A549 (cell line): ENCODE data around the gene KCNK16. TPM values are rescaled to one million over a fixed set of nuclear protein-coding genes. Genes with fewer than 3 reads are reported as not detected.

ENCODE experiments used
- ATAC-seq, 2 experiments: fragments of 200-7000 bp in 1 of 2; fragments of >200 bp in 1 of 2; cut with Nextera tagmentation in 1 of 2; cut with Tn5 transposase in 1 of 2; 3 replicates each; pipeline versions ENCODE4 v1.8.0 to v1.9.1; 2018 to 2020; ENCODE audit warnings: mild to moderate bottlenecking in 1 of 2, moderate library complexity in 1 of 2
- CTCF ChIA-PET: fragments of 300-600 bp; sonication (Branson Sonifier 250); formaldehyde crosslinking; extraction: SDS; loops from one replicate; lab custom pipeline; 2021; ENCODE audit warnings: antibody characterized with exemption, inconsistent platforms; lab: Yijun Ruan, JAX
- POLR2A ChIA-PET: fragments of 350-600 bp; formaldehyde crosslinking; extraction: SDS; loops from one replicate; lab custom pipeline; 2021; ENCODE audit warnings: antibody characterized with exemption, inconsistent platforms; lab: Yijun Ruan, JAX
- DNase-seq, 2 experiments: peaks; one replicate each; pipeline versions ENCODE4 v3.0.0 to v3.0.0-alpha.2; 2011 to 2016; ENCODE audit warnings: low read depth in 1 of 2, low spot score in 1 of 2
- FAIRE-seq: peaks from 2 replicates; lab custom pipeline; 2011; peaks lifted over from hg19 to GRCh38; lab: Jason Lieb, UNC
- H3K27ac ChIP-seq, 2 experiments: fragments of >200 bp; sonication (Bioruptor Twin); formaldehyde crosslinking; 3 replicates each; pipeline ENCODE4 v1.5.1; 2016 to 2017
- H3K4me1 ChIP-seq: fragments of >200 bp; sonication (Bioruptor Twin); formaldehyde crosslinking; 3 replicates; pipeline ENCODE4 v1.6.1; 2016
- H3K4me2 ChIP-seq: fragments of >200 bp; sonication (Bioruptor Twin); formaldehyde crosslinking; 3 replicates; pipeline ENCODE4 v1.6.1; 2016
- H3K4me3 ChIP-seq: fragments of >200 bp; sonication (Bioruptor Twin); formaldehyde crosslinking; 3 replicates; pipeline ENCODE4 v1.5.1; 2016
- H3K9me3 ChIP-seq: fragments of >200 bp; sonication (Bioruptor Twin); formaldehyde crosslinking; 3 replicates; pipeline ENCODE4 v1.6.1; 2016
- CBX2 ChIP-seq: fragments of 200-600 bp; sonication (generic); IDR thresholded peaks from 2 replicates; pipeline ENCODE4 v1.6.1; 2016; ENCODE audit warnings: low read depth, mild to moderate bottlenecking, borderline replicate concordance
- E2F6 ChIP-seq: IDR thresholded peaks from 2 replicates; pipeline ENCODE4 v1.6.1; 2012; ENCODE audit warnings: low read depth, borderline replicate concordance
- EHMT2 ChIP-seq: fragments of 200-600 bp; sonication (generic); IDR thresholded peaks from 2 replicates; pipeline ENCODE4 v1.6.1; 2016; ENCODE audit warnings: antibody characterized with exemption, low read depth, mild to moderate bottlenecking, moderate library complexity
- EP300 ChIP-seq, 2 experiments: fragments of >200 bp; sonication (Bioruptor Twin); formaldehyde crosslinking; IDR thresholded peaks; 2 replicates in 1 of 2; 3 replicates in 1 of 2; pipeline ENCODE4 v1.6.1; 2016 to 2017
- ESRRA ChIP-seq: fragments of 150-350 bp; IDR thresholded peaks from 2 replicates; pipeline ENCODE4 v1.6.1; 2014; ENCODE audit warnings: mild to moderate bottlenecking, low read length, borderline replicate concordance
- HES2 ChIP-seq: fragments of >200 bp; sonication (Bioruptor Twin); formaldehyde crosslinking; IDR thresholded peaks from 2 replicates; pipeline ENCODE4 v1.6.1; 2016
- HEYL ChIP-seq: fragments of 250-450 bp; sonication (Bioruptor Pico); IDR thresholded peaks from 2 replicates; pipeline ENCODE4 v1.8.0; 2021; ENCODE audit warnings: mild to moderate bottlenecking, moderate library complexity
- HMGXB4 ChIP-seq: fragments of 250-450 bp; sonication (Bioruptor Pico); IDR thresholded peaks from 2 replicates; pipeline ENCODE4 v1.5.0; 2021; ENCODE audit warnings: mild to moderate bottlenecking, moderate library complexity, borderline replicate concordance
- HOXA7 ChIP-seq: fragments of 250-450 bp; sonication (Bioruptor Pico); IDR thresholded peaks from 2 replicates; pipeline ENCODE4 v1.5.0; 2020; ENCODE audit warnings: mild to moderate bottlenecking, moderate library complexity
- HOXB5 ChIP-seq: fragments of 250-450 bp; sonication (Bioruptor Pico); IDR thresholded peaks from 2 replicates; pipeline ENCODE4 v1.5.0; 2020; ENCODE audit warnings: mild to moderate bottlenecking, moderate library complexity
- JUN ChIP-seq, 2 experiments: fragments of >200 bp; sonication (Bioruptor Twin); formaldehyde crosslinking; IDR thresholded peaks; 2 replicates in 1 of 2; 3 replicates in 1 of 2; pipeline ENCODE4 v1.6.1; 2016 to 2017
- JUNB ChIP-seq: fragments of >200 bp; sonication (Bioruptor Twin); formaldehyde crosslinking; IDR thresholded peaks from 2 replicates; pipeline ENCODE4 v1.6.1; 2016
- KDM5A ChIP-seq: fragments of 200-600 bp; sonication (generic); IDR thresholded peaks from 2 replicates; pipeline ENCODE4 v1.6.1; 2016; ENCODE audit warnings: antibody characterized with exemption, mild to moderate bottlenecking
- MAX ChIP-seq: IDR thresholded peaks from 2 replicates; pipeline ENCODE4 v1.6.1; 2012
- MAZ ChIP-seq: fragments of 150-350 bp; IDR thresholded peaks from 2 replicates; pipeline ENCODE4 v1.6.1; 2014; ENCODE audit warnings: antibody characterized with exemption, low read depth, low read length, borderline replicate concordance
- NPAS2 ChIP-seq: fragments of 250-450 bp; sonication (Bioruptor Pico); IDR thresholded peaks from 2 replicates; pipeline ENCODE4 v1.8.0; 2022; ENCODE audit warnings: mild to moderate bottlenecking, moderate library complexity, borderline replicate concordance
- POLR2A ChIP-seq: IDR thresholded peaks from 2 replicates; pipeline ENCODE4 v1.6.1; 2012; ENCODE audit warnings: mild to moderate bottlenecking, low read length
- RARB ChIP-seq: fragments of 250-450 bp; sonication (Bioruptor Pico); IDR thresholded peaks from 2 replicates; pipeline ENCODE4 v1.8.0; 2021; ENCODE audit warnings: mild to moderate bottlenecking, moderate library complexity
- TFCP2L1 ChIP-seq: fragments of 250-450 bp; sonication (Bioruptor Pico); IDR thresholded peaks from 2 replicates; pipeline ENCODE4 v1.5.0; 2021; ENCODE audit warnings: mild to moderate bottlenecking
- TP53 ChIP-seq: fragments of 250-450 bp; sonication (Bioruptor Pico); IDR thresholded peaks from 2 replicates; pipeline ENCODE4 v1.5.0; 2021; ENCODE audit warnings: mild to moderate bottlenecking, moderate library complexity
- WGBS: methylation state at CpG from one replicate; pipeline ENCODE4 v1.1.6; 2017; ENCODE audit errors: missing lambda C conversion rate; 5-methylcytosine and 5-hydroxymethylcytosine counted together
- polyA plus RNA-seq, 4 experiments: library from polyadenylated mRNA; depleted of rRNA in 3 of 4; stranded (reverse); fragments of >200 nt; fragmentation: RNase III in 1 of 4; extraction: RNeasy Plus Mini Kit Qiagen cat#74134 plus additional on column Dnase treatment in 1 of 4; gene quantifications; 2 replicates in 3 of 4; 3 replicates in 1 of 4; pipeline ENCODE4 v1.2.3, GENCODE V29; 2011 to 2017

Gene KCNK16
- polyA plus RNA-seq, 2 of the 4 experiments (the other 2 are of a cell fraction): not detected

- Histone ChIP-seq H3K4me3 (no peak overlapping the region), H3K27ac (no peak overlapping the region), H3K4me2 (no peak overlapping the region), H3K4me1 (no peaks in the 10 kb centered on the region)
- 6% methylated on average over 3 of the region's 3 CpGs for WGBS
- ChIA-PET CTCF (interaction anchor here (0.8 kb wide), 1 partner anchor 21 kb away, joined by 3 read pairs; no protein-coding TSS in a partner anchor), POLR2A (no interaction called here)
- ATAC-seq (no peak), FAIRE-seq (no peak)
- TF ChIP-seq ESRRA (no peak), MAZ (no peak), KDM5A (no peak), POLR2A (no peak), JUNB (no peak), HES2 (no peak), HOXA7 (CRISPR knock-in tag) (no peak), TP53 (CRISPR knock-in tag) (no peak), HEYL (CRISPR knock-in tag) (no peak), EP300 (IDR thresholded peaks at IDR 0.05) (no peak), HOXB5 (CRISPR knock-in tag) (no peak), MAX (no peak), TFCP2L1 (CRISPR knock-in tag) (no peak), NPAS2 (no peak), JUN (IDR thresholded peaks at IDR 0.05) (no peak)
- TF ChIP-seq, all 56 proteins: peak for 0
- H3K9me3 ChIP-seq: no peaks in the 10 kb centered on the region
- DNase-seq: no peak
Measured at GRCh38 chr6:39330057-39330456, 7.6 kb upstream of the KCNK16 start.

GRCh38 chr6:39328066-39328465 lies 5.6 kb upstream of the KCNK16 start:
- no peak overlapping the region for H3K27ac ChIP-seq
- POLR2A ChIA-PET: no interaction called here
- WGBS: 0% methylated on average over 2 of the region's 12 CpGs

GRCh38 chr6:39327507-39327906 lies 5.0 kb upstream of the KCNK16 start:
- ChIA-PET POLR2A (no interaction called here), CTCF (interaction anchor here (1.1 to 1.7 kb wide), 2 partner anchors 17 to 25 kb away, joined by 3 to 4 read pairs; no protein-coding TSS in a partner anchor)
- 18% methylated on average over 5 of the region's 5 CpGs for WGBS
- H3K4me1 ChIP-seq: no peaks in the 10 kb centered on the region
- no peaks in the 10 kb centered on the region for H3K9me3 ChIP-seq
- DNase-seq: no peak
- no peak for FAIRE-seq
- no peak overlapping the region for H3K4me3 ChIP-seq
- no peak for TF ChIP-seq EHMT2
- TF ChIP-seq RARB (CRISPR knock-in tag): no peak
- ATAC-seq: no peak
- H3K4me2 ChIP-seq: no peak overlapping the region
- no peak overlapping the region for H3K27ac ChIP-seq

More at GRCh38 chr6:39328066-39328465, 5.6 kb upstream of the KCNK16 start:
- no peak for ATAC-seq
- TF ChIP-seq HEYL (CRISPR knock-in tag) (no peak), TP53 (CRISPR knock-in tag) (no peak), NPAS2 (no peak), HMGXB4 (CRISPR knock-in tag) (no peak), E2F6 (no peak), CBX2 (no peak)
- no peak for DNase-seq
- no peaks in the 10 kb centered on the region for H3K4me1 ChIP-seq
- no peak overlapping the region for H3K4me2 ChIP-seq
- no peaks in the 10 kb centered on the region for H3K9me3 ChIP-seq
- CTCF ChIA-PET: interaction anchor here (1.1 to 1.7 kb wide), 2 partner anchors 18 to 25 kb away, joined by 3 to 4 read pairs; no protein-coding TSS in a partner anchor
- FAIRE-seq: no peak
- no peak overlapping the region for H3K4me3 ChIP-seq
